Measurements from ENCODE around the gene SCFD1.

- TF ChIP-seq CTCF (IDR thresholded peaks at IDR 0.05) (no peak), POLR2A (IDR thresholded peaks at IDR 0.05) (no peak)
Observed at GRCh38 chr14:30680036-30680435, 57.9 kb downstream of the SCFD1 start.

Measured in right lobe of liver (tissue), 4 donors.